K562 (cell line): ENCODE measurements around the gene TARBP1. TPM values are rescaled to one million over a fixed set of nuclear protein-coding genes. Genes with fewer than 3 reads are reported as not detected.

ENCODE experiments used
- FUS ChIP-seq: fragments of 200-400 bp; formaldehyde crosslinking; optimal IDR thresholded peaks from 2 replicates; pipeline ENCODE3; 2017; ENCODE audit warnings: low read depth, low read length
- HDAC8 ChIP-seq: fragments of 450-650 bp; IDR thresholded peaks from 2 replicates; pipeline ENCODE4 v1.6.1; 2016; ENCODE audit warnings: mild to moderate bottlenecking, missing genetic modification characterization, moderate library complexity, missing compliant biosample characterization
- HNRNPLL ChIP-seq: fragments of 200-400 bp; formaldehyde crosslinking; IDR thresholded peaks from 2 replicates; pipeline ENCODE4 v1.6.1; 2017; ENCODE audit warnings: low read length, low read depth, mild to moderate bottlenecking; ENCODE audit not compliant: poor library complexity, severe bottlenecking
- JUND ChIP-seq, 2 experiments: IDR thresholded peaks; 2 replicates in 1 of 2; 3 replicates in 1 of 2; pipeline ENCODE4 v1.6.1; 2011; ENCODE audit warnings: borderline replicate concordance in 2 of 2, low read depth in 2 of 2, low read length in 2 of 2, improper control_type of control experiment in 1 of 2, missing biosample characterization in 1 of 2, missing genetic modification characterization in 1 of 2, missing genetic modification reagents in 1 of 2
- SMARCA5 ChIP-seq: fragments of 450-650 bp; IDR thresholded peaks from 2 replicates; pipeline ENCODE4 v1.6.1; 2016
- SOX6 ChIP-seq: fragments of 450-650 bp; IDR thresholded peaks from 2 replicates; pipeline ENCODE4 v1.6.1; 2014; ENCODE audit warnings: mild to moderate bottlenecking
- SRSF3 ChIP-seq: fragments of 200-400 bp; formaldehyde crosslinking; IDR thresholded peaks from 2 replicates; pipeline ENCODE4 v1.6.1; 2016; ENCODE audit warnings: mild to moderate bottlenecking, low read length, moderate library complexity; ENCODE audit not compliant: insufficient read depth
- STAT5B ChIP-seq: fragments of 250-450 bp; sonication (Bioruptor Pico); IDR thresholded peaks from 2 replicates; pipeline ENCODE4 v1.8.0; 2021; ENCODE audit warnings: mild to moderate bottlenecking, inconsistent platforms
- TBL1XR1 ChIP-seq, 2 experiments: IDR thresholded peaks; 2 replicates each; pipeline ENCODE4 v1.6.1; 2012; ENCODE audit warnings: improper control_type of control experiment in 2 of 2, low read length in 2 of 2, mild to moderate bottlenecking in 1 of 2
- THAP7 ChIP-seq: fragments of 250-450 bp; sonication (Bioruptor Pico); IDR thresholded peaks from 2 replicates; pipeline ENCODE4 v1.5.0; 2021
- ZNF407 ChIP-seq: fragments of 450-650 bp; IDR thresholded peaks from 2 replicates; pipeline ENCODE4 v1.6.1; 2016; ENCODE audit warnings: low read depth
- polyA plus RNA-seq, 8 experiments: library from polyadenylated mRNA; depleted of rRNA in 4 of 8; stranded (reverse) in 5 of 8; unstranded in 3 of 8; fragments of >200 nt; fragmentation: Nextera tagmentation in 2 of 8; fragmentation: Illumina TruSeq in 1 of 8; extraction: Ambion mirVana in 2 of 8; extraction: Trizol in 1 of 8; gene quantifications; 2 replicates each; pipeline versions ENCODE4 v1.2.1 to v1.2.3, GENCODE V29; 2011 to 2014; ENCODE audit warnings: inconsistent platforms in 1 of 8, missing spikeins in 1 of 8
- total RNA-seq, 7 experiments: library from RNA; depleted of rRNA in 6 of 7; stranded (reverse); fragments of >200 nt in 6 of 7; fragmentation: Illumina TruSeq in 2 of 7; extraction: Trizol in 2 of 7; gene quantifications; 2 replicates each; pipeline versions ENCODE4 v1.2.1 to v1.2.3, GENCODE V29; 2011 to 2021; ENCODE audit warnings: low replicate concordance in 1 of 7
- TF ChIP-seq, protein P1 (sequence below): fragments of 450-650 bp; conservative IDR thresholded peaks from 2 replicates; pipeline ENCODE4 v1.6.1; 2016; ENCODE audit warnings: missing genetic modification characterization, low read depth, mild to moderate bottlenecking, control low read depth, missing compliant biosample characterization
- TF ChIP-seq, protein P2 (sequence below): sonication (generic); formaldehyde crosslinking; IDR thresholded peaks from 2 replicates; pipeline ENCODE4 v1.4.0; 2020; ENCODE audit warnings: mild to moderate bottlenecking, missing genetic modification reagents
- TF ChIP-seq, protein P3 (sequence below): fragments of 200-800 bp; sonication (Bioruptor generic); IDR thresholded peaks from 2 replicates; pipeline ENCODE4 v1.6.1; 2017; ENCODE audit warnings: missing genetic modification characterization, missing compliant biosample characterization

TARBP1 gene
- total and polyA plus RNA-seq, 9 of the 15 experiments (the other 6 are each of a cell fraction or from before 2014, with no cell fraction given), result 8.8 to 48.0 (median 22.9) TPM

DNA sequence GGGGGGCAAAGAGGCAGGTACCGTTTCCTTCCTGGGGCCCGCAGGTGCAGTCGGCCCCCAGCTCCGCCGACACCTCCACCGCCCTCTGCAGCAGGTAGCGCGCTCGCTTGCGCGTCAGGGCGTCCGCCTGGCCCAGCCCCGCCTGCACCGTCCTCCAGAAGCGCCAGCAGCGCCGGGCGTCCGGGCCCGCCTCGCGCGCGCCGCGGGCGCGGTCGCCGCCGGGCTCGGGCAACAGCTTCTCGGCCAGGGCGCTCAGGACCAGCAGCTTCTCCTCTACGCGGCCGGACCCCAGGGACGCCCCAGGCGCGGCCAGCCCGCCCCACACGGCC, 863 bp downstream of the TARBP1 start (continued):
- TF ChIP-seq SMARCA5 (no peak), FUS (no peak), JUND (IDR thresholded peaks at IDR 0.05; ENCODE audit: borderline replicate concordance, low read depth, low read length) (0 out of 2 replicates have a peak, but pooled peaks have one; percentile 0), JUND (tag; IDR thresholded peaks at IDR 0.05; ENCODE audit: borderline replicate concordance, low read depth, low read length) (no peak; the same call in 2 of the 3 replicates), SOX6 (no peak), ZNF407 (no peak), THAP7 (CRISPR knock-in tag) (0 out of 2 replicates have a peak, but pooled peaks have one; percentile 70), SRSF3 (no peak), STAT5B (CRISPR knock-in tag) (no peak), HDAC8 (tag) (peak; percentile 20; the same call in 1 of the 2 replicates), HNRNPLL (peak; percentile 39), TBL1XR1 (IDR thresholded peaks at IDR 0.05; ENCODE audit: low read length in 2 of 2) (no peak)
- TF ChIP-seq, protein P1, sequence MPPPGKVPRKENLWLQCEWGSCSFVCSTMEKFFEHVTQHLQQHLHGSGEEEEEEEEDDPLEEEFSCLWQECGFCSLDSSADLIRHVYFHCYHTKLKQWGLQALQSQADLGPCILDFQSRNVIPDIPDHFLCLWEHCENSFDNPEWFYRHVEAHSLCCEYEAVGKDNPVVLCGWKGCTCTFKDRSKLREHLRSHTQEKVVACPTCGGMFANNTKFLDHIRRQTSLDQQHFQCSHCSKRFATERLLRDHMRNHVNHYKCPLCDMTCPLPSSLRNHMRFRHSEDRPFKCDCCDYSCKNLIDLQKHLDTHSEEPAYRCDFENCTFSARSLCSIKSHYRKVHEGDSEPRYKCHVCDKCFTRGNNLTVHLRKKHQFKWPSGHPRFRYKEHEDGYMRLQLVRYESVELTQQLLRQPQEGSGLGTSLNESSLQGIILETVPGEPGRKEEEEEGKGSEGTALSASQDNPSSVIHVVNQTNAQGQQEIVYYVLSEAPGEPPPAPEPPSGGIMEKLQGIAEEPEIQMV (tag), result no peak
- TF ChIP-seq, protein P2, sequence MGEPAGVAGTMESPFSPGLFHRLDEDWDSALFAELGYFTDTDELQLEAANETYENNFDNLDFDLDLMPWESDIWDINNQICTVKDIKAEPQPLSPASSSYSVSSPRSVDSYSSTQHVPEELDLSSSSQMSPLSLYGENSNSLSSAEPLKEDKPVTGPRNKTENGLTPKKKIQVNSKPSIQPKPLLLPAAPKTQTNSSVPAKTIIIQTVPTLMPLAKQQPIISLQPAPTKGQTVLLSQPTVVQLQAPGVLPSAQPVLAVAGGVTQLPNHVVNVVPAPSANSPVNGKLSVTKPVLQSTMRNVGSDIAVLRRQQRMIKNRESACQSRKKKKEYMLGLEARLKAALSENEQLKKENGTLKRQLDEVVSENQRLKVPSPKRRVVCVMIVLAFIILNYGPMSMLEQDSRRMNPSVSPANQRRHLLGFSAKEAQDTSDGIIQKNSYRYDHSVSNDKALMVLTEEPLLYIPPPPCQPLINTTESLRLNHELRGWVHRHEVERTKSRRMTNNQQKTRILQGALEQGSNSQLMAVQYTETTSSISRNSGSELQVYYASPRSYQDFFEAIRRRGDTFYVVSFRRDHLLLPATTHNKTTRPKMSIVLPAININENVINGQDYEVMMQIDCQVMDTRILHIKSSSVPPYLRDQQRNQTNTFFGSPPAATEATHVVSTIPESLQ, result peak; percentile 73; the same call in 1 of the 2 replicates
- TF ChIP-seq, protein P3, sequence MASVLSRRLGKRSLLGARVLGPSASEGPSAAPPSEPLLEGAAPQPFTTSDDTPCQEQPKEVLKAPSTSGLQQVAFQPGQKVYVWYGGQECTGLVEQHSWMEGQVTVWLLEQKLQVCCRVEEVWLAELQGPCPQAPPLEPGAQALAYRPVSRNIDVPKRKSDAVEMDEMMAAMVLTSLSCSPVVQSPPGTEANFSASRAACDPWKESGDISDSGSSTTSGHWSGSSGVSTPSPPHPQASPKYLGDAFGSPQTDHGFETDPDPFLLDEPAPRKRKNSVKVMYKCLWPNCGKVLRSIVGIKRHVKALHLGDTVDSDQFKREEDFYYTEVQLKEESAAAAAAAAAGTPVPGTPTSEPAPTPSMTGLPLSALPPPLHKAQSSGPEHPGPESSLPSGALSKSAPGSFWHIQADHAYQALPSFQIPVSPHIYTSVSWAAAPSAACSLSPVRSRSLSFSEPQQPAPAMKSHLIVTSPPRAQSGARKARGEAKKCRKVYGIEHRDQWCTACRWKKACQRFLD (CRISPR knock-in tag), result no peak
